ENCODE data around the gene AP1S2.

DNA sequence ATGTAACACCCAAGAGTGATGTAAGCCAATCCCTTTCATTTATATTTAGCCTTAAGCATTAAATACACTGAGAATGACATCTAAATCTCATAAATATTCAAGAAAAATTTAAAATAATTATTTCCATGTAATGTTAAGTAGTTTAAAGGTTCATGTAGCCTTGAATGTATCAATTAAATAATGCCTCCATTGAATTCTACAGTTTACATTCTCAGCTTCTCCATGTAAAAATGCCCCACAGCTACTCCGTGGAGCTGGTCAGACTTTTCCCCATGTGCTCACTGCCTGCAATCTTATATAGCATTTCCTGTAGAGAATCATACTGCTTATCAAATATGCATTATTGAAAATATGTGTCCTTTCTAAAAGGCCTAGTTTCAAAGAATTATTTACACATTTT is 25.4 kb downstream of the AP1S2 start:
- TF ChIP-seq, protein P1, sequence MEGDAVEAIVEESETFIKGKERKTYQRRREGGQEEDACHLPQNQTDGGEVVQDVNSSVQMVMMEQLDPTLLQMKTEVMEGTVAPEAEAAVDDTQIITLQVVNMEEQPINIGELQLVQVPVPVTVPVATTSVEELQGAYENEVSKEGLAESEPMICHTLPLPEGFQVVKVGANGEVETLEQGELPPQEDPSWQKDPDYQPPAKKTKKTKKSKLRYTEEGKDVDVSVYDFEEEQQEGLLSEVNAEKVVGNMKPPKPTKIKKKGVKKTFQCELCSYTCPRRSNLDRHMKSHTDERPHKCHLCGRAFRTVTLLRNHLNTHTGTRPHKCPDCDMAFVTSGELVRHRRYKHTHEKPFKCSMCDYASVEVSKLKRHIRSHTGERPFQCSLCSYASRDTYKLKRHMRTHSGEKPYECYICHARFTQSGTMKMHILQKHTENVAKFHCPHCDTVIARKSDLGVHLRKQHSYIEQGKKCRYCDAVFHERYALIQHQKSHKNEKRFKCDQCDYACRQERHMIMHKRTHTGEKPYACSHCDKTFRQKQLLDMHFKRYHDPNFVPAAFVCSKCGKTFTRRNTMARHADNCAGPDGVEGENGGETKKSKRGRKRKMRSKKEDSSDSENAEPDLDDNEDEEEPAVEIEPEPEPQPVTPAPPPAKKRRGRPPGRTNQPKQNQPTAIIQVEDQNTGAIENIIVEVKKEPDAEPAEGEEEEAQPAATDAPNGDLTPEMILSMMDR (IDR thresholded peaks at IDR 0.05; ENCODE audit: low read depth, low read length): no peak
- no peak for TF ChIP-seq EZH2phosphoT487 (IDR thresholded peaks at IDR 0.05; ENCODE audit: low read depth)

All from OCI-LY3 (cell line).